B cell (primary cell): ENCODE measurements around the gene HS6ST3.

Experiments
- CTCF ChIP-seq: fragments of 200-600 bp; IDR thresholded peaks from one replicate; pipeline ENCODE4 v1.8.0; 2022; ENCODE audit warnings: antibody characterized with exemption, mild to moderate bottlenecking
- EZH2 ChIP-seq: IDR thresholded peaks from 2 replicates; pipeline ENCODE4 v1.6.1; 2012; ENCODE audit warnings: borderline replicate concordance, low read depth, mild to moderate bottlenecking, moderate library complexity, low read length; ENCODE audit not compliant: insufficient read depth, poor library complexity, severe bottlenecking

- TF ChIP-seq EZH2 (no peak), CTCF (no peak)
These were observed 463.9 kb downstream of the HS6ST3 start for GRCh38 chr13:96553796-96554195.
